Measurements from ENCODE around the gene ECD.
"Not testable (repeated sequence)": the region's sequence is repeated elsewhere in the genome, so short reads cannot be mapped to it uniquely, and the experiment has no call there.

DNA sequence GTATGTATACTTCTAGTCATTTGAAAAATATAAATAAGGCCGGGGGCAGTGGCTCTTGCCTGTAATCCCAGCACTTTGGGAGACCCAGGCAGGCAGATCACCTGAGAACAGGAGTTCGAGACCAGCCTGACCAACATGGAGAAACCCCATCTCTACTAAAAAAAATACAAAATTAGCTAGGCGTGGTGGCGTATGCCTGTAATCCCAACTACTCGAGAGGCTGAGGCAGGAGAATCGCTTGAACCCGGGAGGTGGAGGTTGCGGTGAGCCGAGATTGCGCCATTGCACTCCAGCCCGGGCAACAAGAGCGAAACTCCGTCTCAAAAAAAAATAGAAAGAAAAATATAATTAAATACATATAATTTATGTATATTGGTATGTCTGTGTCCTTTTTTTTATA lies 55.8 kb downstream of the ECD start:
- TF ChIP-seq, protein P1, sequence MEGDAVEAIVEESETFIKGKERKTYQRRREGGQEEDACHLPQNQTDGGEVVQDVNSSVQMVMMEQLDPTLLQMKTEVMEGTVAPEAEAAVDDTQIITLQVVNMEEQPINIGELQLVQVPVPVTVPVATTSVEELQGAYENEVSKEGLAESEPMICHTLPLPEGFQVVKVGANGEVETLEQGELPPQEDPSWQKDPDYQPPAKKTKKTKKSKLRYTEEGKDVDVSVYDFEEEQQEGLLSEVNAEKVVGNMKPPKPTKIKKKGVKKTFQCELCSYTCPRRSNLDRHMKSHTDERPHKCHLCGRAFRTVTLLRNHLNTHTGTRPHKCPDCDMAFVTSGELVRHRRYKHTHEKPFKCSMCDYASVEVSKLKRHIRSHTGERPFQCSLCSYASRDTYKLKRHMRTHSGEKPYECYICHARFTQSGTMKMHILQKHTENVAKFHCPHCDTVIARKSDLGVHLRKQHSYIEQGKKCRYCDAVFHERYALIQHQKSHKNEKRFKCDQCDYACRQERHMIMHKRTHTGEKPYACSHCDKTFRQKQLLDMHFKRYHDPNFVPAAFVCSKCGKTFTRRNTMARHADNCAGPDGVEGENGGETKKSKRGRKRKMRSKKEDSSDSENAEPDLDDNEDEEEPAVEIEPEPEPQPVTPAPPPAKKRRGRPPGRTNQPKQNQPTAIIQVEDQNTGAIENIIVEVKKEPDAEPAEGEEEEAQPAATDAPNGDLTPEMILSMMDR (IDR thresholded peaks at IDR 0.05; ENCODE audit: low read depth, low read length): not testable (repeated sequence)
- TF ChIP-seq EZH2phosphoT487 (IDR thresholded peaks at IDR 0.05; ENCODE audit: low read depth): not testable (repeated sequence)

Data from OCI-LY3 (cell line).